ENCODE data around the gene RAB35.

DNA sequence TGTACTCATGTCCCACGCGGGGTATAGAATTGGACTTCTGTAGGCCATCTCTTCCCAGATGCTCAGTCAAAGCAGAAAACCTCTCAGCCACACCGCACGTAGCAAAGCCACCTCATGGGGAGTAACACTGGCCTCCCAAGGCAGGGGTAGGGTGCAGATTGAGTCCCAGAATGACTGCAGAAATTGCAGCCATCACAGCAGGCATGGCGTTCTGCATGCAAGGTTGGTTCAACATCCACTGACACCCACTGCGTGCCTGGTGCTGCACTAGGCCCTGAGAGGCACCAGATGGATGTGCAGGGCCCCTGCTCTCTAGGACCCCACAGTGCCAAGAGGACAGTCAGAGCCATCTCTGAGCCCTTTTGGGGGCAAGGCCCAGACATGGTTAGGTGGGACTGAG lies 39.9 kb downstream of the RAB35 start:
- TF ChIP-seq, protein P1, sequence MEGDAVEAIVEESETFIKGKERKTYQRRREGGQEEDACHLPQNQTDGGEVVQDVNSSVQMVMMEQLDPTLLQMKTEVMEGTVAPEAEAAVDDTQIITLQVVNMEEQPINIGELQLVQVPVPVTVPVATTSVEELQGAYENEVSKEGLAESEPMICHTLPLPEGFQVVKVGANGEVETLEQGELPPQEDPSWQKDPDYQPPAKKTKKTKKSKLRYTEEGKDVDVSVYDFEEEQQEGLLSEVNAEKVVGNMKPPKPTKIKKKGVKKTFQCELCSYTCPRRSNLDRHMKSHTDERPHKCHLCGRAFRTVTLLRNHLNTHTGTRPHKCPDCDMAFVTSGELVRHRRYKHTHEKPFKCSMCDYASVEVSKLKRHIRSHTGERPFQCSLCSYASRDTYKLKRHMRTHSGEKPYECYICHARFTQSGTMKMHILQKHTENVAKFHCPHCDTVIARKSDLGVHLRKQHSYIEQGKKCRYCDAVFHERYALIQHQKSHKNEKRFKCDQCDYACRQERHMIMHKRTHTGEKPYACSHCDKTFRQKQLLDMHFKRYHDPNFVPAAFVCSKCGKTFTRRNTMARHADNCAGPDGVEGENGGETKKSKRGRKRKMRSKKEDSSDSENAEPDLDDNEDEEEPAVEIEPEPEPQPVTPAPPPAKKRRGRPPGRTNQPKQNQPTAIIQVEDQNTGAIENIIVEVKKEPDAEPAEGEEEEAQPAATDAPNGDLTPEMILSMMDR (conservative IDR thresholded peaks at IDR 0.05; ENCODE audit: low read depth, low read length), result no peak
- no peak for TF ChIP-seq EZH2 (IDR thresholded peaks at IDR 0.05; ENCODE audit: borderline replicate concordance, low read depth, low read length, poor library complexity, severe bottlenecking)

Measured in A673 (cell line).